Measurements from ENCODE around the gene BAG1.

Gene BAG1

GRCh38 chr9:33242609-33243134 is 21.8 kb downstream of the BAG1 start:
- DNase-seq (ENCODE audit: low read depth) = no peak

GRCh38 chr9:33241298-33241697 is 23.2 kb downstream of the BAG1 start:
- DNase-seq (ENCODE audit: low read depth) = no peak

- no peak for DNase-seq (ENCODE audit: low read depth)
These were observed 24.6 kb downstream of the BAG1 start, which contains the start of gene SPINK4 for GRCh38 chr9:33239921-33240320. TSS of gene SPINK4 (plus strand) at chr9:33240167. CDS start at chr9:33240209, 42 bp downstream.

GRCh38 chr9:33236571-33236970 is 27.9 kb downstream of the BAG1 start:
- no peak for DNase-seq (ENCODE audit: low read depth)

- no peak for DNase-seq (ENCODE audit: low read depth)
These were observed 29.7 kb downstream of the BAG1 start for GRCh38 chr9:33234511-33235467.

- no peak for DNase-seq (ENCODE audit: low read depth)
These were observed 30.7 kb downstream of the BAG1 start for GRCh38 chr9:33233626-33234342.

- DNase-seq (ENCODE audit: low read depth) = no peak
These were observed 31.7 kb downstream of the BAG1 start for GRCh38 chr9:33232815-33233214.

GRCh38 chr9:33231623-33231942 is 32.9 kb downstream of the BAG1 start:
- no peak for DNase-seq (ENCODE audit: low read depth)

- no peak for DNase-seq (ENCODE audit: low read depth)
These were observed 33.5 kb downstream of the BAG1 start for GRCh38 chr9:33230756-33231622.

- no peak for DNase-seq (ENCODE audit: low read depth)
These were observed 35.0 kb downstream of the BAG1 start for GRCh38 chr9:33229359-33230114.

GRCh38 chr9:33228606-33229005 is 35.9 kb downstream of the BAG1 start:
- DNase-seq (ENCODE audit: low read depth) = no peak

GRCh38 chr9:33227741-33228140 is 36.8 kb downstream of the BAG1 start:
- DNase-seq (ENCODE audit: low read depth) = no peak

GRCh38 chr9:33227008-33227398 is 37.5 kb downstream of the BAG1 start:
- no peak for DNase-seq (ENCODE audit: low read depth)

- DNase-seq (ENCODE audit: low read depth) = peak; percentile 38
These were observed 39.0 kb downstream of the BAG1 start for GRCh38 chr9:33225319-33226147.

GRCh38 chr9:33223696-33224095 is 40.8 kb downstream of the BAG1 start:
- DNase-seq (ENCODE audit: low read depth) = no peak

- no peak for DNase-seq (ENCODE audit: low read depth)
These were observed 42.5 kb downstream of the BAG1 start for GRCh38 chr9:33222031-33222430.

GRCh38 chr9:33221568-33221884 is 43.0 kb downstream of the BAG1 start:
- no peak for DNase-seq (ENCODE audit: low read depth)

- no peak for DNase-seq (ENCODE audit: low read depth)
These were observed 43.6 kb downstream of the BAG1 start for GRCh38 chr9:33220681-33221567.

GRCh38 chr9:33211695-33212393 is 52.7 kb downstream of the BAG1 start:
- no peak for DNase-seq (ENCODE audit: low read depth)

Data from activated T-helper 1 cell treated with Interleukin-2 at 50 U/mL for 16 hours (primary cell).